ENCODE measurements around the gene ELN.
"Not testable (repeated sequence)": the region's sequence is repeated elsewhere in the genome, so short reads cannot be mapped to it uniquely, and the experiment has no call there.

Gene ELN

DNA sequence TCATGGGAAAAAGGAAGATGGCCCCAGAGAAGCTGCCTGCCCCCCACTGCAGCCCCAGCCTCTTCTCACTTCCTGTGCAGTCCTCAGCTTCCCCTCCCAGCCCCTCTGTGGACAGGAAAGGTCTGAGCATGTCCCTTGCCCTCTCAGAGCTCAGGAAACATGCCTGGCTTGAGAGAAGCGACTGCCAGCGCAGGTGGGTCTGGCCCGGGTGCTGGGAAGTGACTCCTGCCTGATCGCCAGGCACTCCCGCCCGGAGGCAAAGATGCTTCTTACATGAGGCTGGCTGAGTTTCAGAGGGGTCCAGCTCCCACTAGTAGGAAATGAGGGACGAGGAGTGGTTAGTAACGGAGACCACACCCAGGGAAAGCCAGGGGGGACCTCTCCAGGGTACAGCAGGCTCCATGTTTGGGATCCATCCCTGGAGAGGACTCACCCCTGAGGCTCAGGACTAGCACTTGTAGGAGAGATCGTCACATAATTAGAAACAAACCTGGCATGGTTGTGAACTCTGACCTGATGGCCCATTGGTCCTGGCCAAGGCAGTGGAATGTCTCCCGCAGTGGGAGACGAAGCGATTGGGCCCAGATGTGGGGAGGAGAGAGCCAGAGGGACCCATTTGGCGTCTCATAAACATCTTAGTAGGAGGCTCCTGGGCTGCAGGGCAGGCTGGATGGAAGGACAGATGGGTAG lies 12.3 kb downstream of the ELN start:
- no peak for DNase-seq (ENCODE audit: low read depth)
- no peak overlapping the region for H3K4me3 ChIP-seq (ENCODE audit: low read depth, low read length)
- TF ChIP-seq, protein P1, sequence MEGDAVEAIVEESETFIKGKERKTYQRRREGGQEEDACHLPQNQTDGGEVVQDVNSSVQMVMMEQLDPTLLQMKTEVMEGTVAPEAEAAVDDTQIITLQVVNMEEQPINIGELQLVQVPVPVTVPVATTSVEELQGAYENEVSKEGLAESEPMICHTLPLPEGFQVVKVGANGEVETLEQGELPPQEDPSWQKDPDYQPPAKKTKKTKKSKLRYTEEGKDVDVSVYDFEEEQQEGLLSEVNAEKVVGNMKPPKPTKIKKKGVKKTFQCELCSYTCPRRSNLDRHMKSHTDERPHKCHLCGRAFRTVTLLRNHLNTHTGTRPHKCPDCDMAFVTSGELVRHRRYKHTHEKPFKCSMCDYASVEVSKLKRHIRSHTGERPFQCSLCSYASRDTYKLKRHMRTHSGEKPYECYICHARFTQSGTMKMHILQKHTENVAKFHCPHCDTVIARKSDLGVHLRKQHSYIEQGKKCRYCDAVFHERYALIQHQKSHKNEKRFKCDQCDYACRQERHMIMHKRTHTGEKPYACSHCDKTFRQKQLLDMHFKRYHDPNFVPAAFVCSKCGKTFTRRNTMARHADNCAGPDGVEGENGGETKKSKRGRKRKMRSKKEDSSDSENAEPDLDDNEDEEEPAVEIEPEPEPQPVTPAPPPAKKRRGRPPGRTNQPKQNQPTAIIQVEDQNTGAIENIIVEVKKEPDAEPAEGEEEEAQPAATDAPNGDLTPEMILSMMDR (IDR thresholded peaks at IDR 0.05; ENCODE audit: low read depth, low read length, missing control alignments): no peak

DNA sequence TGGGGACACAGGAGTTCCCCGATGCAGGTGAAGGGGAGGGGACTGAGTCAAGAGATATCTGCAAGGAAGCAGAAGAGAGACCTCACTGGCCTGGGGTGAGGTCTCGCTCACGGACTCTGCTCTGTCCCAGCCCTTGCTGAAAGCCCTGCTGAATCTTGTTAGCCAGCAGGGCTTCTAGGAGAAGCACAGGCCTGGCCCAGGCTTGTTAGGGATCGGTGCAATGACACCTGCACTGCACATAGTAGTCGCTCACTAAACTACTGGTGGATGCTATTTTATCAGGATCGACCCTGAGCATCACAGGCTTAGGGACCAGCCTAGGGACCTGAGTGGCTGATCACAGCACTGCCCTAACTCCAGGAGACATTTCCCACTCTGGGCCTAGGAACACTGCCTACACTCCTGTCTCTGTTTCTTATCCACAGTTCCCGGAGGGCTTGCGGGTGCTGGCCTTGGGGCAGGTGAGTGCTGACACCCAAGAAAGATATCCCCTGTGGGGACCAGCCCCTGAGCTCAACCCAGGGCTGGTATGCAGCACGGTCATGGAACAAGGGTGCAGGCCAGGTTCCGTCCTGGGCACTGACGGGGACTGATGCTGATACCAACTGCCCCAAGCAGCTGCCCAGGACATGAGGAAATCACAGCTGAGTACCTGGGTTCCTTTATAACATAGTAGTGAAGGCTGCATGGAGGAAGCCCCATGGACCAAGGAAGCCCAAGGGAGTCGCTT lies 13.0 kb downstream of the ELN start:
- no peak overlapping the region for H3K4me3 ChIP-seq (ENCODE audit: low read depth, low read length)
- TF ChIP-seq, protein P1 (IDR thresholded peaks at IDR 0.05; ENCODE audit: low read depth, low read length, missing control alignments): no peak
- no peak for DNase-seq (ENCODE audit: low read depth)

DNA sequence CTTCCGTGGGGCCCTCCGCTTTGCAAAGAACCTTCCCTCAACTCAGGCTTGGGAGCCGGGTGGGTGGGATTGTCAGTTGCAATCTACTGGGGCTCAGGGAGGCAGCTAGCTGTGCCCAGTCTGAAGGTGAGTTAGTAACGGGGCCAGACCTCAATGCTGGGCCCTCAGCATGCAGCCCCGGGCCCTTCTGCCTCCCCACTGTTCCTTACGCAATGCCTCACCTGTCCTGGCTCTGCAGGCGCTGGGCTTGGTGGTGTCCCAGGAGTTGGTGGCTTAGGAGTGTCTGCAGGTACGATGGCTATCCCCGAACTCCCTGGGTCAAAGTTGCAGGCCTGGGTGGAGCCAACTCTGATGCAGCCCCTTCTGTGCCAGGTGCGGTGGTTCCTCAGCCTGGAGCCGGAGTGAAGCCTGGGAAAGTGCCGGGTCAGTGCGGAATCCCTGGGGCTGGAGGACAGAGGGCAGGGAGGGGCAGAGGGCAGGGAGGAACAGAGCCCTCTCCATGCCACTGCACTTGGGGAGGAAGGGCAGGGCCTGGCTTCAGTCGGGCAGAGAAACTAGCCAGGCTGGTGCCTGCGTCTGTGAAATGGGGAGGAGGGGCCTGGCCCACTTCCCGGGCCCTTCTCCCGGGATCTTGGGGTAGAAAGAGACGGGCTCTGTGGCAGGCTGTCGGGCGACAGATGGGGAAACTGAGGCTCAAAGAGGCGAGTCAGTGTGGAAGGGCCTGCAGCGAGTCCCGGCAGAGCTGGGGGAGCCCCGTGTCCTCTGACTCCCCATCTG lies 15.0 kb downstream of the ELN start:
- H3K4me3 ChIP-seq (ENCODE audit: low read depth, low read length): no peak overlapping the region
- no peak for DNase-seq (ENCODE audit: low read depth)
- TF ChIP-seq, protein P1 (IDR thresholded peaks at IDR 0.05; ENCODE audit: low read depth, low read length, missing control alignments): no peak

DNA sequence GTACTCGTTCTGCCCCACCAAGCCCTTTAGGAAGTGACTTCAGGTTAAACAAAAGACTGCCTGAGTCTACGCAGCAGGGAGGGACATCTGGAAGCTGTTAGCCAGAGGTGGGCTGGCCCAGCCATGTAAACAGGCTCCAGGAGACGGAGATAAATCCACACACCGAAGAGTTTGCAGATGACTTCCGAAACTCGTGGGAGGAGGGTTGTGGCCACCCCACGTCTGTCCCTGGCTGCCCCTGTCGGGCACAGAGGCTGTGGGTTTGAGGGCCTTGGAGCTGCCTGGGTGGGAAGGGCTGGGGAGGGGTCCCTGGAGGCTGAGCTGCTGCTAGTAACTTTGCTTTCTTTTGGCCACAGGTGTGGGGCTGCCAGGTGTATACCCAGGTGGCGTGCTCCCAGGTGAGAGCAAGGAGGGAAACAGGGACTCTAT lies 15.6 kb downstream of the ELN start:
- TF ChIP-seq, protein P1 (IDR thresholded peaks at IDR 0.05; ENCODE audit: low read depth, low read length, missing control alignments): no peak
- no peak for DNase-seq (ENCODE audit: low read depth)
- no peak overlapping the region for H3K4me3 ChIP-seq (ENCODE audit: low read depth, low read length)

DNA sequence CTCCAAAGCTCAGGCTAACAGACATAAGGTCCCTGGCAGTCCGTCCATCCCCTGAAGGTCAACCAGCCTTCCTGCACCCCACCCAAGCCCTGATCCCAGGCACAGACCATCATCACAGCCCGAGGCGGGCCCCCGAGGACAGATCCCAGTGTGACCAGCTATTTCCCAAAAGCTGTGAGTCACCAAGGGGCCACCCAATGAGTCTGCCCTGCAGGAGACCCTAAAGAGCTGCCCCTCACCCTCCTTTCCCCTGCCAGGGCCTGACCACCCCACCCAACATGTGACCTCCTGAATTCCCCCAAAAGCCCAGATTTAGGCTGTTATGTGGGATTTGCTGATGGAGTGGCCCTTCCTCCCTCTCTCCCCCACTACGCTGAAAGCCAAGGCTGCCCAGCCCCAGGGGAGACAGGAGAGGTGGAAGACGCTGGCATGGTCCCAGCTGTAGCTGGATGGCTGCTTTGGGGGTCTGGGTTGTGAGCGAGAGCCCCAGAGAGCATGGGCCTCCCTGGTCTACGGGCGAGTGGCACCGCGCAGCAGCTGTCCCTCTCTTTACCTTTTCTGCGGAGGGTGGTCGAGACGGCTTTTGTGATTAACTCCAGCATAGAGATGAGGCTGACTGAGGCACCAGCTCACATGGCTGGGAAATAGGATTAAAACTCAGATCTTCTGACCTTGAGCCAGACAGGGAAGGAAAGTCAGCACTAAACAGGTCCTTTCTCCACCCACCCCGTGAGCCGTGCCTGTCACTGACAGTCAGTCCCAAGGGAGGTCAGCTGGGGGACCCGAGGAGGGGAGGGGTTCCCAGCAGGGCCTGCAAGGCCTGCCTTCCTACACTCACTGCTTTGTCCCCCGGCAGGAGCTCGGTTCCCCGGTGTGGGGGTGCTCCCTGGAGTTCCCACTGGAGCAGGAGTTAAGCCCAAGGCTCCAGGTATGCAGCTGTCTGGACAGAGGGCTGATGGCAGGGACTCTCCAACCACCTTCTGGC lies 16.7 kb downstream of the ELN start:
- TF ChIP-seq, protein P1 (IDR thresholded peaks at IDR 0.05; ENCODE audit: low read depth, low read length, missing control alignments): no peak
- H3K4me3 ChIP-seq (ENCODE audit: low read depth, low read length): no peak overlapping the region
- no peak for DNase-seq (ENCODE audit: low read depth)

DNA sequence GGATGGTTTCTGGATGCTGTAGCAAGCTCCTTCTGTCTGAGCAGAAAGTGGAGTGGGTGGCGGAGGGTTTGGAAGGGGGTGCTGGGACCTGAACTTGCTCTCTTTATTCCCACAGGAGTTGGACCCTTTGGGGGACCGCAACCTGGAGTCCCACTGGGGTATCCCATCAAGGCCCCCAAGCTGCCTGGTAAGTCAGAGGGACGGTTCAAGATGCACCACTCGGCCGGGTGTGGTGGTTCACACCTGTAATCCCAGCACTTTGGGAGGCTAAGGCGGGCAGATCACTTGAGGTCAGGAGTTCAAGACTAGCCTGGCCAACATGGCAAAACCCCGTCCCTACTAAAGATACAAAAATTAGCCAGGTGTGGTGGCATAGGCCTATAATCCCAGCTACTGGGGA lies 18.6 kb downstream of the ELN start:
- H3K4me3 ChIP-seq (ENCODE audit: low read depth, low read length); DNase-seq (ENCODE audit: low read depth): not testable (repeated sequence)
